Hematopoietic multipotent progenitor cell treated with erythropoietin and hydrocortisone succinate and interleukin-3 and kit ligand, for 17 days (in vitro differentiated cells): ENCODE measurements around the gene VEPH1.

Experiments used
- DNase-seq: peaks from one replicate; pipeline ENCODE4 v3.0.0-alpha.2; 2015; ENCODE audit warnings: low spot score

Gene VEPH1

DNA sequence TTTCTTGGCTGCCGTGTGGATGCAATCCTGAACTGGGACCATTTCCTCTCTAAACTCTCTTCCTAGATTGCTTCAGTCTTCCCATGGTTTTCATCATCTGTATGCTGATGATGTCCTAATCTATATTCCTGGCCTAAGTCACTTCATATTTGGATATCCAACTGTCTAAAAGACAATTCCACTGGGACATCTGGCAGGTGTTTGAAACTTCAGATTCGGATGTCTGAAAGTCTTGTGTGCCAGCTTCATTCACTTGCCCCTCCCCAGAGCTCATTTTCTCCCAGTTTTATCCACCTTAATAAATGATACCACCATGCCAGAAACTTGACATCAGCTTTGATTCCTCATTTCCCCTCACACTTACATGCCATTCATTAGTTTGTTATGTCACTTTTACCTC, 201.5 kb downstream of the VEPH1 start:
- no peak for DNase-seq

- no peak for DNase-seq
Measured at GRCh38 chr3:157300981-157301663, 202.1 kb downstream of the VEPH1 start.

DNA sequence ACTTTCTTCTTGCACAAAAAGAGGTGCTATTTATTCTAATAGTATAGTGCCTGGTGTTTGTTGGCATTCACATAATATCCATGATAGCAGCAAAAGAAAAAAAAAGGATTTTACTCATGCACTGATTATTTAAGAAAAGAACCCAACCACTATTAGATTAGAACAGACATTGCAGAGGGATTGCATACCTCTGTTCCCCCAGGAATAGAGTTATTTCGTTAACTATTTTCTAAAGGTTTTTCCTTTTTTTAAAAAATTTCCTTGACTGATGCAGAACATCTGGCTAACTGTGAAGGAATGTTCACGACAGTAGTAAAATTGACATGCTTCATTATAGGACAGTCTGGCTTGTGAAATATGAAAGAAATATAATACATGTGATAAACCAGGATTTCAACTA, 203.1 kb downstream of the VEPH1 start:
- no peak for DNase-seq

- no peak for DNase-seq
Measured at GRCh38 chr3:157297328-157297915, 205.8 kb downstream of the VEPH1 start.

- no peak for DNase-seq
Measured at GRCh38 chr3:157294953-157295352, 208.3 kb downstream of the VEPH1 start.

- no peak for DNase-seq
Measured at GRCh38 chr3:157294491-157294890, 208.7 kb downstream of the VEPH1 start.

GRCh38 chr3:157290766-157291165, 212.4 kb downstream of the VEPH1 start:
- no peak for DNase-seq

GRCh38 chr3:157285966-157286365, 217.2 kb downstream of the VEPH1 start:
- DNase-seq: no peak

- DNase-seq: no peak
Measured at GRCh38 chr3:157285141-157285540, 218.1 kb downstream of the VEPH1 start.

DNA sequence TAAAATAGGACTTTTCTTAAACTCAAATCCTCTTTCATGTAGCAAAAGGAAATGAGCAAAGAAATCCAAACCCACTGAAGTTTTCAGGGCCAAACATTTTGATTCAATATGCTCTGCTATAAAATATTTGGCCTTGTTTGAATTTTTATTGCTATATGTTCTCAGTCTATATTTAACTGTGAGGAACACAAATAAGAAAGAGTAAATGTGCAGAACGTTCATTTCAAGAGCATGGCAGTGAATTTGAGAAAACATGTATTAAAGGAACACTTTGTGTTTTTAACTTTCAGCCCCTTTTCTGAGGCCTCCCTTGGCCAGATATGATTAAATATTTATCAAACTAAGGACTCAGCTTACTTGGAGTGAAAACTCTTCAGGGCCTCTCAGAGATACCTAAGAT, 218.5 kb downstream of the VEPH1 start:
- no peak for DNase-seq

DNA sequence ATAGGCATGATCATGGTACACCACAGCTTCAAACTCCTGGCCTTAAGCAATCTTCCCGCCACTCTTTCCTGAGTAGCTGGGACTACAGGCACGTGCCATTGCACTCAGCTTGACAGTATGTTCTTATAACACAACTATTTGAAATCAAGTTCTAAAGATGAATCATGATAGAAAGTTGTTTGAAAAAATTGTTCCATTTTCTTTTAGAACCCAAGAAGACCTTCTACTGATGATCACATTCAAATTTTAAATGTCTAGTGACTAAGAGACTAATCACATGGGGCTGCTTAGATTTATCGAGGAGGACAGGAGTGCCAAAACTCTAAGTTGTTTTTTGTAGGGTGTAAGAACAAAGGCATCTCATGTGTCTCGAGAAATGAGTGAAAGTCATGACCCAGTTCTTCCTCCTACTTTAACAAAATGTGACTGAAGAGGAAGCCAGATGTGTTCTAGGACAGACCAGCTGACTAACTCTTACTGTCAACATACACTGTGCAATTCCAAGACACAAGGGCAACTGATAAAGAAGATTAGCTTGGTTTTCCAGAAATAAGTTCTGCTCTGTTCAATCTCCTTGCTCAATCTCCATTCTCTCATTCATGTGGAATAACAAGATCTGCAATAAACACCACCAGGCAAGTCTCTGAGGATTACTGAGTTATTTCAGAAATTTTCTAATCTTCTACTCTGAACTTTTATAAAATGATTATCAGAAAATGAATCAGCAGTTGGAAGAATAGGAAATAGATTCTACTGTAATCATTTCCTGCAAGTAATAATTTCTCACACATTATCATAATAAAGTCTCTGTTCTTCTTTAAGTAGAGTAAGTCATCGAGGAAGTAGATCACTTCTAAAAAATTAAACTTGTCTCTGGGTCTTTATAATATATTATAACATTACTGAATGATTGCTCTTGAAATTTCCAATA, 220.7 kb downstream of the VEPH1 start:
- no peak for DNase-seq

GRCh38 chr3:157280786-157281185, 222.4 kb downstream of the VEPH1 start:
- no peak for DNase-seq

GRCh38 chr3:157280354-157280753, 222.9 kb downstream of the VEPH1 start:
- no peak for DNase-seq

GRCh38 chr3:157279237-157279636, 224.0 kb downstream of the VEPH1 start:
- DNase-seq: no peak

- no peak for DNase-seq
Measured at GRCh38 chr3:157276801-157277200, 226.4 kb downstream of the VEPH1 start.

GRCh38 chr3:157275832-157276231, 227.4 kb downstream of the VEPH1 start:
- DNase-seq: no peak

DNA sequence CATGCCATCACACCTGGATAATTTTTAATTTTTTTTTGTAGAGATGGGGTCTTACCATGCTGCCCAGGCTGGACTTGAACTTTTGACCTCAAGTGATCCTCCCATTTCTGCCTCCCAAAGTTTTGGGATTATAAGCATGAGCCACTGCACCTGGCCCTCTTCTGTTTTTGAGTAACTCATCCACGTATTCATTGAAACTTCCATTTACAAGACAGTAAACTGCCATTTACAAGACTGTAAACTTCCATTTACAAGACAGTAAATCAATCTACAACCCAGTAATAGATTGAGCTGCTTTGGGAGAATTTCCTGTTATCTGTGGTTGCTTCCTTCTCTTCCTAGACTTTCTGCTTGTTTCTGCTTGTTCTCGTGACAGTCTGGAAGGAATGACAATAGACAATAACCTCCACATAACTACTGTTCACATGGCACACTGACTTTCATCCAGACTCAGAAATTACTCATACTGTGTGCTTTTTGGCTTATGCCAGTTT, 228.5 kb downstream of the VEPH1 start:
- no peak for DNase-seq

GRCh38 chr3:157271283-157271882, 231.8 kb downstream of the VEPH1 start:
- no peak for DNase-seq

DNA sequence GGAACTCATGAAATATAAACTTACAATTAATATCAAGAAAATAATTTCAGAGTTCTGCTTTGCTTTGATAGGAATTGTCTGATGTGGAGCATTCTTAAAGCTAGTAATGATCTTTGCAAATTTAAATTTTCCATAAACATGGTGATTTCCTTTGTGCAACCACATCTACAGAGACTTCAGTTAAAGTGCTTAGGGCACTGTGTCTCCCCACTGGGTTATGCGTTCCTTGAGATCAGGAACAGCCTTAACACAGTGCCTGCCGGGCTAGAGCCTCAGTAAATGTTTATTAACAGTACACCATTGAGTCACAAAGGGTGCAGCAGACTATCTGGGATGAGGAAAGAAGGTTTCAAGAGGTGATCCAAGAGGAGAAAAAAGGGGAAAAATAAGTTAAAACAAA, 235.2 kb downstream of the VEPH1 start:
- DNase-seq: no peak

DNA sequence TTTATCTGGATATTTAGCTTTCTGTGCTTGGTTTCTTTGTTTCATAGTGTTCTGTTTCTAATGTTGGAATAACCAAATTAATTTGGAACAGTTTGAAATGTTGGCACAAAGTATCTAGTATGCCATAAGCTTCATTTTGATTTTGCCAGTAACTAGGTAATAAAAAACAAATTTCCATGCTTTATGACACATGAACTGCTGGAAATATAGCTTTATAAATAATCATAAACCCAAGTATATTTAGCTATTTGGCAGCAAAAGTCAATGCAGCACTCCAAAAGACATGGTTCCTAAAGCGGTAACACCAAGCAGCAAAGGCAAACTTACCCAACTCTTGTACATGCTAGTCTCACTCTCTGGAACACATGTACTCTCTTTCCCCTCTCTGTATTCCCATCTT, 237.3 kb downstream of the VEPH1 start:
- DNase-seq: no peak

GRCh38 chr3:157263027-157263426, 240.2 kb downstream of the VEPH1 start:
- no peak for DNase-seq

DNA sequence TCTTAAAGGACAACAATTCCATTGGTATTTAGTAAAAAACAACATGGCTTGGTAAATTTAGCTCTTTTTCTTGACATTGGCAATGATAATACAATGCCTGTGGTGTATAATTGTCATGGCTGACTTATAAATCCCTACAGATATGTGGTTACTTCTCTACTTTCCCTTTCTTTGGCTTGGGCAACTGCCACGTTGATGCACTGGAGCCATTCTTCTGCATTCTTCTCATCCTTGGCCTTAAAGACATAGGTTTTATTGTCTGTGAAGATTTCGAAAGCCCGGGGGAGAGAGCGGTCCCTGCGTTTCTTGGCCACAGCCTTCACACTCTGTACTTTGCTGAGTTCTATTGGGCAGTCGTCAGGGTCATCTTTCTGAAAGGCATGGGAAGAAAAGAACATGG, 242.2 kb downstream of the VEPH1 start:
- DNase-seq: no peak
